T47D (cell line): Measurements from ENCODE around the gene NEGR1.

ENCODE experiments used
- DNase-seq, 2 experiments: peaks; one replicate each; pipeline versions ENCODE4 v3.0.0 to v3.0.0-alpha.2; 2011 to 2012; ENCODE audit warnings: low read depth in 1 of 2, low spot score in 1 of 2
- JUND ChIP-seq: IDR thresholded peaks from 2 replicates; pipeline ENCODE4 v1.6.1; 2012; ENCODE audit warnings: low read depth
- in situ Hi-C: cut with HindIII; loops from 2 replicates; pipeline ENCODE4 v1.10.0; 2016; ENCODE audit warnings: low sequenced_read_pairs, low pct_unique_long_range_greater_than_20kb

The NEGR1 gene

GRCh38 chr1:71784241-71784640, 498.1 kb downstream of the NEGR1 start:
- no peak for DNase-seq
- in situ Hi-C loops = no loop called here
- no peak for TF ChIP-seq JUND

GRCh38 chr1:71783071-71783470, 499.3 kb downstream of the NEGR1 start:
- DNase-seq = no peak
- no peak for TF ChIP-seq JUND
- in situ Hi-C loops = no loop called here

GRCh38 chr1:71781450-71781849, 500.9 kb downstream of the NEGR1 start:
- DNase-seq = no peak
- TF ChIP-seq JUND = no peak
- in situ Hi-C loops = no loop called here

- no peak for TF ChIP-seq JUND
- in situ Hi-C loops = no loop called here
- no peak for DNase-seq
Measured at GRCh38 chr1:71780681-71781080, 501.7 kb downstream of the NEGR1 start.

- DNase-seq = no peak
- in situ Hi-C loops = no loop called here
- no peak for TF ChIP-seq JUND
Measured at GRCh38 chr1:71778940-71779339, 503.4 kb downstream of the NEGR1 start.

GRCh38 chr1:71777094-71777493, 505.2 kb downstream of the NEGR1 start:
- TF ChIP-seq JUND = no peak
- in situ Hi-C loops = no loop called here
- DNase-seq = no peak

- in situ Hi-C loops = no loop called here
- DNase-seq = no peak
- no peak for TF ChIP-seq JUND
Measured at GRCh38 chr1:71774705-71775104, 507.6 kb downstream of the NEGR1 start.

- in situ Hi-C loops = no loop called here
- no peak for DNase-seq
- TF ChIP-seq JUND = no peak
Measured at GRCh38 chr1:71770121-71770520, 512.2 kb downstream of the NEGR1 start.

- in situ Hi-C loops = no loop called here
- DNase-seq = no peak
- TF ChIP-seq JUND = no peak
Measured at GRCh38 chr1:71766748-71767147, 515.6 kb downstream of the NEGR1 start.

- in situ Hi-C loops = no loop called here
- DNase-seq = no peak
- no peak for TF ChIP-seq JUND
Measured at GRCh38 chr1:71762514-71763255, 519.7 kb downstream of the NEGR1 start.

- DNase-seq = no peak
- in situ Hi-C loops = no loop called here
- TF ChIP-seq JUND = no peak
Measured at GRCh38 chr1:71755441-71755840, 526.9 kb downstream of the NEGR1 start.

GRCh38 chr1:71753746-71754145, 528.6 kb downstream of the NEGR1 start:
- in situ Hi-C loops = no loop called here
- TF ChIP-seq JUND = no peak
- no peak for DNase-seq

- in situ Hi-C loops = no loop called here
- TF ChIP-seq JUND = no peak
- DNase-seq = no peak
Measured at GRCh38 chr1:71745326-71745725, 537.0 kb downstream of the NEGR1 start.

- in situ Hi-C loops = no loop called here
- no peak for TF ChIP-seq JUND
- DNase-seq = no peak
Measured at GRCh38 chr1:71743862-71744261, 538.5 kb downstream of the NEGR1 start.
